ENCODE data around the gene NSL1.
A peak's percentile ranks its signal among the peaks of the same experiment; 100 is the strongest.

NSL1 gene

GRCh38 chr1:212752252-212752933 is 39.2 kb downstream of the NSL1 start:
- DNase-seq (ENCODE audit: low read depth), result peak; percentile 50
- H3K4me3 ChIP-seq (ENCODE audit: low read depth, low read length), result no peak overlapping the region
- no peak for TF ChIP-seq CTCF (conservative IDR thresholded peaks at IDR 0.05; ENCODE audit: low read depth, low read length)

GRCh38 chr1:212749821-212750535 is 41.6 kb downstream of the NSL1 start:
- peak; percentile 83 for DNase-seq (ENCODE audit: low read depth)
- peak; percentile 79 for TF ChIP-seq CTCF (conservative IDR thresholded peaks at IDR 0.05; ENCODE audit: low read depth, low read length)
- no peak overlapping the region for H3K4me3 ChIP-seq (ENCODE audit: low read depth, low read length)

- no peak for TF ChIP-seq CTCF (conservative IDR thresholded peaks at IDR 0.05; ENCODE audit: low read depth, low read length)
- DNase-seq (ENCODE audit: low read depth), result no peak
- H3K4me3 ChIP-seq (ENCODE audit: low read depth, low read length), result no peak overlapping the region
These were observed 45.0 kb downstream of the NSL1 start for GRCh38 chr1:212746546-212746945.

- DNase-seq (ENCODE audit: low read depth), result no peak
- no peak for TF ChIP-seq CTCF (conservative IDR thresholded peaks at IDR 0.05; ENCODE audit: low read depth, low read length)
- no peak overlapping the region for H3K4me3 ChIP-seq (ENCODE audit: low read depth, low read length)
These were observed 46.3 kb downstream of the NSL1 start for GRCh38 chr1:212745303-212745702.

GRCh38 chr1:212743901-212744475 is 47.6 kb downstream of the NSL1 start:
- H3K4me3 ChIP-seq (ENCODE audit: low read depth, low read length), result no peak overlapping the region
- DNase-seq (ENCODE audit: low read depth), result no peak
- TF ChIP-seq CTCF (conservative IDR thresholded peaks at IDR 0.05; ENCODE audit: low read depth, low read length), result no peak

- H3K4me3 ChIP-seq (ENCODE audit: low read depth, low read length), result no peak overlapping the region
- TF ChIP-seq CTCF (conservative IDR thresholded peaks at IDR 0.05; ENCODE audit: low read depth, low read length), result no peak
- DNase-seq (ENCODE audit: low read depth), result peak; percentile 63
These were observed 53.2 kb downstream of the NSL1 start for GRCh38 chr1:212738330-212738729.
